ENCODE results near the gene SMIM45.

- TF ChIP-seq CTCF (IDR thresholded peaks at IDR 0.05) = no peak
- TF ChIP-seq POLR2A (IDR thresholded peaks at IDR 0.05) = no peak
- TF ChIP-seq EP300 (IDR thresholded peaks at IDR 0.05) = no peak
Measured at GRCh38 chr22:41996826-41997225, 44.9 kb downstream of the SMIM45 start.
